Sigmoid colon (tissue), 7 donors: ENCODE results near the gene WNT10A. TPM values are rescaled to one million over a fixed set of nuclear protein-coding genes. Genes with fewer than 3 reads are reported as not detected.

Experiments
- DNase-seq: peaks from one replicate; pipeline ENCODE4 v3.0.0-alpha.2; 2019
- H3K27ac ChIP-seq, 4 donors: fragments of 200-600 bp; sonication (generic); one replicate each; pipeline ENCODE4 v1.5.1; 2016 to 2019; ENCODE audit warnings: mild to moderate bottlenecking in 1 of 4
- H3K27me3 ChIP-seq, 3 donors: fragments of 200-600 bp; sonication (generic); one replicate each; pipeline ENCODE4 v1.5.1; 2019; ENCODE audit warnings: mild to moderate bottlenecking in 1 of 3
- H3K36me3 ChIP-seq, 4 donors: fragments of 200-600 bp; sonication (generic); one replicate each; pipeline ENCODE4 v1.5.1; 2016 to 2019
- H3K4me1 ChIP-seq, 4 donors: fragments of 200-600 bp; sonication (generic); one replicate each; pipeline ENCODE4 v1.5.1; 2017 to 2019
- H3K4me3 ChIP-seq, 4 donors: fragments of 200-600 bp; sonication (generic); one replicate each; pipeline ENCODE4 v1.5.1; 2017 to 2019; ENCODE audit warnings: mild to moderate bottlenecking in 2 of 4, moderate library complexity in 1 of 4
- H3K9me3 ChIP-seq, 4 donors: fragments of 200-600 bp in 3 of 4; sonication (generic) in 3 of 4; one replicate each; pipeline versions ENCODE4 v1.5.1 to v1.6.1; 2013 to 2019
- EP300 ChIP-seq, 4 donors: sonication (generic); formaldehyde crosslinking; IDR thresholded peaks; one replicate each; pipeline ENCODE4 v1.6.1; 2017; ENCODE audit warnings: antibody characterized with exemption in 4 of 4
- POLR2A ChIP-seq, 2 donors: fragments of 450-650 bp; IDR thresholded peaks; one replicate each; pipeline ENCODE4 v1.6.1; 2016; ENCODE audit warnings: antibody characterized with exemption in 2 of 2, mild to moderate bottlenecking in 2 of 2, moderate library complexity in 2 of 2
- POLR2AphosphoS5 ChIP-seq, 4 donors: sonication (generic); formaldehyde crosslinking; IDR thresholded peaks; one replicate each; pipeline ENCODE4 v1.6.1; 2017; ENCODE audit warnings: antibody characterized with exemption in 4 of 4
- WGBS, 2 donors: extraction: QIAGEN DNeasy Blood & Tissue Kit; methylation state at CpG; one replicate each; pipeline ENCODE4 v1.1.7; 2013; 5-methylcytosine and 5-hydroxymethylcytosine counted together
- intact Hi-C: fragments of 100-400 bp; cut with DNase I; formaldehyde crosslinking; loops from one replicate; pipeline ENCODE4 v1.15.1; 2023
- polyA plus RNA-seq, 3 donors: library from polyadenylated mRNA; stranded (reverse); fragments of 200-250 nt; gene quantifications; one replicate each; pipeline ENCODE4 v1.2.3, GENCODE V29; 2013
- total RNA-seq, 4 donors: library from RNA; depleted of rRNA; stranded (reverse); fragments of >200 nt; gene quantifications; one replicate each; pipeline ENCODE4 v1.1.0, GENCODE V29; 2016
- TF ChIP-seq, protein P1 (sequence below), 4 experiments: fragments of 450-650 bp in 3 of 4; fragments of 200-600 bp in 1 of 4; IDR thresholded peaks; one replicate each; pipeline ENCODE4 v1.5.1; 2016 to 2019; ENCODE audit warnings: antibody characterized with exemption in 4 of 4, mild to moderate bottlenecking in 3 of 4, moderate library complexity in 2 of 4
- donor health status: healthy with polysubstance abuse.
- donor health status: Bipolar disorder and iron deficiency.
- donor health status: healthy.

Gene WNT10A
- not detected for total RNA-seq
- under 1 TPM in 1 of 3 donors, not detected in 2; 0.38 TPM for polyA plus RNA-seq

DNA sequence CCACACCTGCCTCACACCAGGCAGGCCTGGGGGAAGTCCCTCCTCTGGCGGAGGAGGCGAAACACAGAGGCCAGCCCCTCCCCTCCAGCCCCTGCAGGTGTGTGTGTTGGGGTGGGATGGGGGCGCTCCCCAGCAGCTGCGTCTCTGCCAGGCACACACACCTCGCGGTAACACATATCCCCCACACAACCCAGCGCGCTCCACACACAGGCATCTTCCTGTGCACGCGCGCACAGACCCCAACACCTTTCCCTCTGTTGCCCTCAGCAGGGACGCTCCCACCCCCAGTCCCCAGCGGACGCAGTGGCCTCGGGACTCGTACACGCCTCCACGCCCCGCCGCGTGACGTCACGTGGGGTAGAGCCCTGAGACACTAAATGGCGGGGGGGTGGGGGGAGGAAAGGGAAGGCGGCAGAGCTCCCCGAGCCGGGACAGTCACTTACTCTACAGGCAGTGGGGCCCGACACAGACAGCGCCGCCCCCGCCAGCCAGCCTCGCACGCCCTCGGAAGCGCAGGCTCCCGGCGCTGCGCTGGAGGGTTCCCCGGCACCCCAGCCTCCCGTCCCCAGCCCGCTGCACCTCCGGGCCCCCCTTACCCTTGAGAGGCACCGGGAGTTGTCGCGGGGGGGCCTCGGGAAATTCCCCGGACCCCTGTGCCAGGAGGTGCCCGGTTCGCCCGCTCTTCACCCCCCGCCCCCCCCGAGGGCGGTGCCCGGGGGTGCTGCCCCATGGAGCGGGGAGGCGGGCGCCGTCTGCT, at the start of gene WNT10A:
Gene WNT10A, plus strand, starts transcription at position 751 of the 757 bp plus-strand sequence. CDS start 144 bp downstream, outside the sequence.
- H3K4me3 ChIP-seq = peak within 1 kb of the TSS in 3 of 4 donors; percentile 14 to 21 (median 20)
- TF ChIP-seq EP300 (IDR thresholded peaks at IDR 0.05) (no peak), POLR2AphosphoS5 (IDR thresholded peaks at IDR 0.05) (no peak), POLR2A (IDR thresholded peaks at IDR 0.05) (no peak)
- TF ChIP-seq, protein P1, sequence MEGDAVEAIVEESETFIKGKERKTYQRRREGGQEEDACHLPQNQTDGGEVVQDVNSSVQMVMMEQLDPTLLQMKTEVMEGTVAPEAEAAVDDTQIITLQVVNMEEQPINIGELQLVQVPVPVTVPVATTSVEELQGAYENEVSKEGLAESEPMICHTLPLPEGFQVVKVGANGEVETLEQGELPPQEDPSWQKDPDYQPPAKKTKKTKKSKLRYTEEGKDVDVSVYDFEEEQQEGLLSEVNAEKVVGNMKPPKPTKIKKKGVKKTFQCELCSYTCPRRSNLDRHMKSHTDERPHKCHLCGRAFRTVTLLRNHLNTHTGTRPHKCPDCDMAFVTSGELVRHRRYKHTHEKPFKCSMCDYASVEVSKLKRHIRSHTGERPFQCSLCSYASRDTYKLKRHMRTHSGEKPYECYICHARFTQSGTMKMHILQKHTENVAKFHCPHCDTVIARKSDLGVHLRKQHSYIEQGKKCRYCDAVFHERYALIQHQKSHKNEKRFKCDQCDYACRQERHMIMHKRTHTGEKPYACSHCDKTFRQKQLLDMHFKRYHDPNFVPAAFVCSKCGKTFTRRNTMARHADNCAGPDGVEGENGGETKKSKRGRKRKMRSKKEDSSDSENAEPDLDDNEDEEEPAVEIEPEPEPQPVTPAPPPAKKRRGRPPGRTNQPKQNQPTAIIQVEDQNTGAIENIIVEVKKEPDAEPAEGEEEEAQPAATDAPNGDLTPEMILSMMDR (IDR thresholded peaks at IDR 0.05) = no peak
- intact Hi-C loops = no loop called here
- H3K4me1 ChIP-seq = peaks cover 0 to 30% (median 27%) of the 10 kb centered on the region in 4 donors
- H3K27me3 ChIP-seq = peaks cover 42 to 93% (median 82%) of the 10 kb centered on the region in 3 donors
- DNase-seq = no peak
- WGBS, 2 donors = 1 to 2% methylated on average over 57 to 58 of the region's 58 CpGs
- no peak within 1 kb of the TSS for H3K27ac ChIP-seq
- no peaks in the 10 kb centered on the region for H3K36me3 ChIP-seq
- no peaks in the 10 kb centered on the region for H3K9me3 ChIP-seq

DNA sequence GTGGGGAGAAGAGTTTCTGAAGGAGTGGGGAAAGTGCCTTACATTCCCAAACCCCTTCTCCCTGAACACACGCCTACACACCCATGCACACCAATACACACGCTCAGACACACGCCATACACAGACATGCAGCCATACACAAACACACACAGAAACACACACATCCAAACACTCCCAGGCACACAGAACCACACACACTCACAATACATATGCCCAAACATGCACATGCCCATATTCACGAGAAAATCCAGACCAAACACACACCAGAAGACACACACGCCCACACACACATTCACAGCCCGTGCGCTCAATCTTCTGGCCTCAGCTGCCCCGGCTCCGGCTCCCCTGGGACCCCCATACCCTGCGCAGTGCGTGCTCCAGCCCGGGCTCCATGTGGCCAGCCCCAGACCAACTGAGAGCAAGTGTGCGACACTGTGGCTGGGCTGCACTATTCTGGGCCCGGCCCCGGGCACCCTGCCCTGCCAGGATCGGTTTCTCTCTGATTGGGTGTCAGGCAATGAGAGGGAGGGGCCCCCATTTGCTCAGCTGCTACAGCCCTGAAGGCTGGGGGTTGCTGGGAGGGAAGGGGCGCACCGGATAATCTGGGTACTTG, 49.2 kb upstream of the WNT10A start, which contains the start of gene PRKAG3:
Gene PRKAG3, minus strand, starts transcription at position 426 of the 613 bp plus-strand sequence.
- no peak for DNase-seq
- Histone ChIP-seq H3K27me3 (peaks cover 3 to 33% (median 4%) of the 10 kb centered on the region in 3 donors), H3K27ac (peak within 1 kb of the TSS in 1 of 4 donors; percentile 57), H3K4me3 (no peak within 1 kb of the TSS), H3K36me3 (no peaks in the 10 kb centered on the region), H3K9me3 (no peaks in the 10 kb centered on the region), H3K4me1 (no peaks in the 10 kb centered on the region)
- intact Hi-C loops = no loop called here
- no peak for TF ChIP-seq POLR2AphosphoS5 (IDR thresholded peaks at IDR 0.05)
- TF ChIP-seq, protein P1 (IDR thresholded peaks at IDR 0.05) = no peak
- 79% methylated on average over 18 of the region's 18 CpGs for WGBS, 2 donors

DNA sequence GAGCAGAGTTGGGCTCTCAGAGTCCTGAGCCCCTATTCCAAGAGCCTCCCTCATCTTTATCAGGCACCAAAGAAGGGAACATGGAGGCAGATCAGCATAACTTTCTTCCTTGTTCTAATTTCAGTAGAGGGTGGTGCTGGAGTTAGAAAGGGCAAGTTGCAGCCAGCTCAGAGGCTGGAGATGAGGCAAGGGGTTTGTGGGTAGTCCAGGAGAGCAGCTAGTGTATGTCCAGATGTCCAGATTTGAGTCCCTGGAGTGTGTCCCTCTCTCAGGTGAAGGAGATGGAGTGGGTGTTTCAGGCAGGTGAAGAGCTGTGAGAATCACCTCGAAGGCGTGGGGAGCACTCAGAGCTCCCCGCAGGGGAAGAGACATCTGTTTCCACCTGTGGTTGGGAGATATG, 48.6 kb upstream of the WNT10A start:
- intact Hi-C loops = no loop called here
- Histone ChIP-seq H3K36me3 (no peaks in the 10 kb centered on the region), H3K27me3 (peaks cover 3 to 33% (median 4%) of the 10 kb centered on the region in 3 donors), H3K27ac (peak overlapping the region in 1 of 4 donors; percentile 57), H3K4me1 (no peaks in the 10 kb centered on the region), H3K9me3 (no peaks in the 10 kb centered on the region), H3K4me3 (no peak overlapping the region)
- DNase-seq = no peak
- WGBS, 2 donors = 66 to 86% methylated on average over 3 of the region's 3 CpGs
- TF ChIP-seq, protein P1 (IDR thresholded peaks at IDR 0.05) = no peak
- no peak for TF ChIP-seq POLR2AphosphoS5 (IDR thresholded peaks at IDR 0.05)
- TF ChIP-seq POLR2A (IDR thresholded peaks at IDR 0.05) = no peak
- TF ChIP-seq EP300 (IDR thresholded peaks at IDR 0.05) = no peak

DNA sequence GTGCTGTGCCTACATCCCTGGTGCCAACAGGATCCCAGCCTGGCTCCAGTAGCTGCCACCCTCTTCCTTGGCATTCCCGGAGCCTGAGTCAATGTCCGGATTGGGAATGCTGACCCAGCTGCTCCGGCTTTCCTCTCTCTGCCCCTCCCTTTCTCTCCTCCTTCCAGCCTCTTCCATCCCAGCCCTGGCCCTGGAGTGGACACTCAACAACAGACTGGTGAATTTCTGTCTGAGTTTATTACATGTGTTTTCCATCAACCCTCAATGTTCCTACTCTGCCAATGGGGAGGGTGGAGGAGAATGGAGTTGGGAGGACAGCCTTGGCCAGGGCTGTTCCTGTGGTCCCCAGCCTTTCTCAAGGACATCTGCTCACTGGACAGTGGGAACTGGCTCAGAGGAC, 48.1 kb upstream of the WNT10A start:
- no peak for DNase-seq
- TF ChIP-seq POLR2A (IDR thresholded peaks at IDR 0.05) = no peak
- TF ChIP-seq POLR2AphosphoS5 (IDR thresholded peaks at IDR 0.05) = no peak
- TF ChIP-seq, protein P1 (IDR thresholded peaks at IDR 0.05) = no peak
- TF ChIP-seq EP300 (IDR thresholded peaks at IDR 0.05) = no peak
- H3K4me3 ChIP-seq = no peak overlapping the region
- intact Hi-C loops = no loop called here
- no peaks in the 10 kb centered on the region for H3K36me3 ChIP-seq
- H3K27me3 ChIP-seq = peaks cover 3 to 33% (median 4%) of the 10 kb centered on the region in 3 donors
- peak overlapping the region in 1 of 4 donors; percentile 57 for H3K27ac ChIP-seq
- no peaks in the 10 kb centered on the region for H3K4me1 ChIP-seq
- 59 to 77% methylated on average over 3 of the region's 3 CpGs for WGBS, 2 donors
- H3K9me3 ChIP-seq = no peaks in the 10 kb centered on the region
